Amniotic epithelial cell (primary cell): ENCODE results near the gene PHLDA1.
A peak's percentile ranks its signal among the peaks of the same experiment; 100 is the strongest.
"Not testable (repeated sequence)": the region's sequence is repeated elsewhere in the genome, so short reads cannot be mapped to it uniquely, and the experiment has no call there.

ENCODE experiments used
- DNase-seq: peaks from one replicate; pipeline ENCODE4 v3.0.0-alpha.2; 2010; ENCODE audit warnings: low read depth

PHLDA1 gene

GRCh38 chr12:75985566-75985965 is 46.0 kb downstream of the PHLDA1 start:
- no peak for DNase-seq

GRCh38 chr12:75984577-75985182 is 46.9 kb downstream of the PHLDA1 start:
- no peak for DNase-seq

GRCh38 chr12:75983851-75984250 is 47.7 kb downstream of the PHLDA1 start:
- DNase-seq = not testable (repeated sequence)

GRCh38 chr12:75982979-75983660 is 48.5 kb downstream of the PHLDA1 start:
- no peak for DNase-seq

DNA sequence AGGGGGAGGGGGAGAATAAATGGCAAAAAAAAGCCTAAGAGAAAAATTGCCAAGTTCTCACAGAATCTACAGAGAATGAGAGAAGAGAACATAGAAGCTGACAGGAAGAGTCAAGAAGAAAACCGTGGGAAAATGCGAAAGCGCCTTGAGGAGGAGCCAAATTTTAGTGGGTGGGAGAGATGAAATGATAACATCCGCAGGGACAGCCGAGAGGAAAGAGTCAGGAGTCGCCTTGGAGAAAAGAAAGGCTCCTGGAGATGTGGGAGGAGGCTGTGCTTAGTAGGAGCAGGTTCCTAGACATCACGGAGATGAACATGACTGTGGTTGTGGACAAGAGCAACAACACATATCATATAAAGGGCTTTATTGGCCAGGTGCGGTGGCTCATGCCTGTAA is 49.4 kb downstream of the PHLDA1 start:
- no peak for DNase-seq

GRCh38 chr12:75981247-75982168 is 50.1 kb downstream of the PHLDA1 start:
- DNase-seq = no peak

DNA sequence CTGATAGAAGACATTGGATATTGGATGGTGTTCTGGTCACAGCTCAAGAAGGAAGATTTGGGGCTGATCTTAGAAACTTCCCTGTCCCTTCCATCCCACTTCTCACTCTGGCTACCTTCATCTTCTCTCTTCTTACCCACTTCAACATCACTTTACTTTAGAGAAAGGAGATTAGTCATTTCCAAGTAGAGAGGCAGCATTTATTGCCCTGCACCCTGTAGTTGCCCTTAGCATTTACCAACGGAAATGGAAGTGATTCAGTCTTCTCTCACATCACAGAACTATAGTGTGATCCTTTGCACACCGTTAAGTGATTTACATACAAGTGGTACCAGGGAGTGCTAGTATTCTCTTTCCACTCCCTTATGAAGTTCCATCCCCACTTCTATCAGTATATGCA is 52.4 kb downstream of the PHLDA1 start:
- peak; percentile 28 for DNase-seq

DNA sequence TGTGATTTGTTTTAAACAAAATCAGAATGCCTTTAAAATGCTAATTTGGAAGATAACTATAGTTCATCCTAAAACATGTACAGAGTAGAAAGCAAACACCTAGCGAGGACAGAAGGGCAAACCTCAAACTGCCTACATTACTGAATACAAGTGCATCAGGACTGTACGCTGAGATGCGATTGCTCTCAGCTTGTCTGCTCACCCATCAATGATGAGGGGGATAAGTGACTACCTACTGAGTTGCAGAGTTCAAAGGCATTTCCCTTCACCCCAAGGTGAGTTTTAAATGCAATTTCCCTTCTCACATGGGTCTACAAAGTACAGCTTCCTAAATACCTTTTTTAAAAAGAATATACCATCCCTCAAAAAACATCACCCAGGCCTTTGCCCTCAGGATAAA is 52.9 kb downstream of the PHLDA1 start:
- DNase-seq = no peak

- peak; percentile 99 for DNase-seq
These were observed 53.5 kb downstream of the PHLDA1 start for GRCh38 chr12:75977952-75978671.

- DNase-seq = no peak
These were observed 54.0 kb downstream of the PHLDA1 start for GRCh38 chr12:75977590-75977951.

- no peak for DNase-seq
These were observed 54.7 kb downstream of the PHLDA1 start for GRCh38 chr12:75976913-75977312.

- DNase-seq = no peak
These were observed 55.5 kb downstream of the PHLDA1 start for GRCh38 chr12:75976113-75976512.

- DNase-seq = no peak
These were observed 55.9 kb downstream of the PHLDA1 start for GRCh38 chr12:75975702-75976101.
